Activated T-helper 1 cell treated with anti-CD3 and anti-CD28 coated beads, Interleukin-12 subunit alpha, Interleukin-12 subunit beta, Interleukin-2, Interleukin-4 antibody, amounts not matched to agents 30 ng/mL and 10 ng/mL and 1 ng/mL, durations not matched to agents 14 hours and 24 hours and 36 hours (primary cell): Measurements from ENCODE around the gene ANAPC10. TPM values are rescaled to one million over a fixed set of nuclear protein-coding genes. Genes with fewer than 3 reads are reported as not detected.
"Not testable (repeated sequence)": the region's sequence is repeated elsewhere in the genome, so short reads cannot be mapped to it uniquely, and the experiment has no call there.

Experiments
- DNase-seq: peaks from one replicate; pipeline ENCODE4 v3.0.0; 2021; ENCODE audit warnings: low spot score
- H3K27ac Mint-ChIP-seq: one replicate; pipeline ENCODE4 v1.8.0; 2021; ENCODE audit warnings: mild to moderate bottlenecking, mixed read lengths
- H3K27me3 Mint-ChIP-seq: one replicate; pipeline ENCODE4 v1.8.0; 2022; ENCODE audit warnings: mild to moderate bottlenecking, moderate library complexity, mixed read lengths; ENCODE audit not compliant: insufficient read depth
- H3K36me3 Mint-ChIP-seq: one replicate; pipeline ENCODE4 v1.8.0; 2021; ENCODE audit warnings: low read depth, mixed read lengths
- H3K4me1 Mint-ChIP-seq: one replicate; pipeline ENCODE4 v1.8.0; 2021; ENCODE audit warnings: low read depth, mixed read lengths
- H3K4me3 Mint-ChIP-seq: one replicate; pipeline ENCODE4 v1.8.0; 2021; ENCODE audit warnings: mild to moderate bottlenecking, moderate library complexity, mixed read lengths
- H3K9me3 Mint-ChIP-seq: one replicate; pipeline ENCODE4 v1.8.0; 2021; ENCODE audit warnings: mixed read lengths
- intact Hi-C: fragments of 100-400 bp; cut with micrococcal nuclease; formaldehyde crosslinking; loops from one replicate; pipeline ENCODE4 v1.15.1; 2024
- total RNA-seq: library from RNA; stranded (reverse); gene quantifications from 2 replicates; pipeline ENCODE4 v1.2.3, GENCODE V29; 2022

Gene ANAPC10
- total RNA-seq, result 25.4 and 32.1 TPM in 2 replicates

GRCh38 chr4:145097821-145098674 is at the start of gene ANAPC10, which contains the start of gene ABCE1:
Gene ANAPC10, minus strand, starts transcription at chr4:145098196. Its CDS starts 2,097 bp downstream, at chr4:145096099.
Gene ABCE1, plus strand, starts transcription at chr4:145098311. Its CDS starts 6,102 bp downstream, at chr4:145104413.
- Mint-ChIP-seq H3K4me3 (peak within 1 kb of the TSS; percentile 92), H3K27me3 (no peaks in the 10 kb centered on the region), H3K27ac (peak within 1 kb of the TSS; percentile 100), H3K36me3 (peaks cover 34% of the 10 kb centered on the region), H3K9me3 (peaks cover 19% of the 10 kb centered on the region), H3K4me1 (peaks cover 27% of the 10 kb centered on the region)
- intact Hi-C loops, result loop anchor here (1.0 to 10.0 kb wide), 14 partner anchors 15 to 1911 kb away; partner anchors contain the start of genes OTUD4 and SMARCA5
- DNase-seq, result peak; percentile 94

- H3K36me3 Mint-ChIP-seq, result peaks cover 67% of the 10 kb centered on the region
- peak overlapping the region; percentile 57 for H3K4me3 Mint-ChIP-seq
- DNase-seq, H3K27me3 Mint-ChIP-seq, H3K9me3 Mint-ChIP-seq, intact Hi-C loops: not testable (repeated sequence)
- peaks cover 70% of the 10 kb centered on the region for H3K4me1 Mint-ChIP-seq
- H3K27ac Mint-ChIP-seq, result peak overlapping the region; percentile 58
These were observed 38.2 kb upstream of the ANAPC10 start for GRCh38 chr4:145136219-145136618.

- Mint-ChIP-seq H3K9me3 (no peaks in the 10 kb centered on the region), H3K27me3 (no peaks in the 10 kb centered on the region), H3K36me3 (peaks cover 66% of the 10 kb centered on the region), H3K4me3 (peak overlapping the region; percentile 63), H3K27ac (peak overlapping the region; percentile 52), H3K4me1 (peaks cover 88% of the 10 kb centered on the region)
- no peak for DNase-seq
- intact Hi-C loops, result loop anchor here (1.0 kb wide), 1 partner anchor 34 kb away; the partner anchor contains the start of genes ABCE1 and ANAPC10
These were observed 34.6 kb upstream of the ANAPC10 start for GRCh38 chr4:145132511-145133098.

GRCh38 chr4:145131848-145132247 is 33.9 kb upstream of the ANAPC10 start:
- H3K27me3 Mint-ChIP-seq, result no peaks in the 10 kb centered on the region
- peaks cover 64% of the 10 kb centered on the region for H3K36me3 Mint-ChIP-seq
- H3K4me1 Mint-ChIP-seq, result peaks cover 89% of the 10 kb centered on the region
- no peak for DNase-seq
- no peak overlapping the region for H3K4me3 Mint-ChIP-seq
- intact Hi-C loops, result loop anchor here (1.0 to 2.0 kb wide), 2 partner anchors 23 to 34 kb away; partner anchors contain the start of genes ABCE1 and ANAPC10
- no peaks in the 10 kb centered on the region for H3K9me3 Mint-ChIP-seq
- no peak overlapping the region for H3K27ac Mint-ChIP-seq

- intact Hi-C loops, result loop anchor here (2.0 kb wide), 1 partner anchor 24 kb away; no protein-coding TSS in a partner anchor
- no peaks in the 10 kb centered on the region for H3K9me3 Mint-ChIP-seq
- H3K4me3 Mint-ChIP-seq, result peak overlapping the region; percentile 45
- peak; percentile 11 for DNase-seq
- peaks cover 88% of the 10 kb centered on the region for H3K4me1 Mint-ChIP-seq
- H3K27ac Mint-ChIP-seq, result peak overlapping the region; percentile 78
- peaks cover 72% of the 10 kb centered on the region for H3K36me3 Mint-ChIP-seq
- H3K27me3 Mint-ChIP-seq, result no peaks in the 10 kb centered on the region
These were observed 32.9 kb upstream of the ANAPC10 start for GRCh38 chr4:145130788-145131399.

GRCh38 chr4:145130130-145130529 is 32.1 kb upstream of the ANAPC10 start:
- no peak for DNase-seq
- intact Hi-C loops, result loop anchor here (2.0 kb wide), 1 partner anchor 25 kb away; no protein-coding TSS in a partner anchor
- Mint-ChIP-seq H3K9me3 (no peaks in the 10 kb centered on the region), H3K27me3 (no peaks in the 10 kb centered on the region), H3K4me3 (peak overlapping the region; percentile 4), H3K36me3 (peaks cover 71% of the 10 kb centered on the region), H3K4me1 (peaks cover 87% of the 10 kb centered on the region), H3K27ac (peak overlapping the region; percentile 78)

- Mint-ChIP-seq H3K27ac (peak overlapping the region; percentile 91), H3K27me3 (no peaks in the 10 kb centered on the region), H3K36me3 (peaks cover 56% of the 10 kb centered on the region), H3K9me3 (no peaks in the 10 kb centered on the region), H3K4me3 (peak overlapping the region; percentile 49), H3K4me1 (peaks cover 45% of the 10 kb centered on the region)
- intact Hi-C loops, result loop anchor here (2.0 kb wide), 1 partner anchor 17 kb away; no protein-coding TSS in a partner anchor
- no peak for DNase-seq
These were observed 27.4 kb upstream of the ANAPC10 start for GRCh38 chr4:145125396-145125795.

GRCh38 chr4:145108128-145108527 is 10.1 kb upstream of the ANAPC10 start:
- Mint-ChIP-seq H3K27me3 (no peaks in the 10 kb centered on the region), H3K36me3 (peaks cover 43% of the 10 kb centered on the region), H3K4me3 (no peak overlapping the region), H3K9me3 (no peaks in the 10 kb centered on the region), H3K4me1 (peaks cover 11% of the 10 kb centered on the region), H3K27ac (no peak overlapping the region)
- DNase-seq, result no peak
- intact Hi-C loops, result loop anchor here (1.0 to 2.0 kb wide), 2 partner anchors 10 to 17 kb away; no protein-coding TSS in a partner anchor

- H3K36me3 Mint-ChIP-seq, result peaks cover 35% of the 10 kb centered on the region
- no peak for DNase-seq
- peak overlapping the region; percentile 32 for H3K27ac Mint-ChIP-seq
- H3K9me3 Mint-ChIP-seq, result no peaks in the 10 kb centered on the region
- H3K27me3 Mint-ChIP-seq, result no peaks in the 10 kb centered on the region
- intact Hi-C loops, result no loop called here
- no peak overlapping the region for H3K4me3 Mint-ChIP-seq
- peaks cover 11% of the 10 kb centered on the region for H3K4me1 Mint-ChIP-seq
These were observed 9.1 kb upstream of the ANAPC10 start for GRCh38 chr4:145107126-145107525.

GRCh38 chr4:145103496-145103895 is 5.5 kb upstream of the ANAPC10 start:
- intact Hi-C loops, result no loop called here
- H3K27ac Mint-ChIP-seq, result no peak overlapping the region
- peaks cover 21% of the 10 kb centered on the region for H3K36me3 Mint-ChIP-seq
- H3K9me3 Mint-ChIP-seq, result no peaks in the 10 kb centered on the region
- H3K4me1 Mint-ChIP-seq, result peaks cover 16% of the 10 kb centered on the region
- DNase-seq, result no peak
- H3K27me3 Mint-ChIP-seq, result no peaks in the 10 kb centered on the region
- no peak overlapping the region for H3K4me3 Mint-ChIP-seq

- no peaks in the 10 kb centered on the region for H3K9me3 Mint-ChIP-seq
- no peak for DNase-seq
- intact Hi-C loops, result no loop called here
- peaks cover 16% of the 10 kb centered on the region for H3K4me1 Mint-ChIP-seq
- H3K36me3 Mint-ChIP-seq, result peaks cover 19% of the 10 kb centered on the region
- H3K4me3 Mint-ChIP-seq, result no peak overlapping the region
- H3K27me3 Mint-ChIP-seq, result no peaks in the 10 kb centered on the region
- no peak overlapping the region for H3K27ac Mint-ChIP-seq
These were observed 4.6 kb upstream of the ANAPC10 start for GRCh38 chr4:145102619-145103018.

- intact Hi-C loops, result no loop called here
- H3K4me3 Mint-ChIP-seq, result no peak overlapping the region
- no peaks in the 10 kb centered on the region for H3K27me3 Mint-ChIP-seq
- H3K9me3 Mint-ChIP-seq, result no peaks in the 10 kb centered on the region
- DNase-seq, result no peak
- no peak overlapping the region for H3K27ac Mint-ChIP-seq
- peaks cover 20% of the 10 kb centered on the region for H3K4me1 Mint-ChIP-seq
- peaks cover 16% of the 10 kb centered on the region for H3K36me3 Mint-ChIP-seq
These were observed 3.1 kb upstream of the ANAPC10 start for GRCh38 chr4:145101091-145101490.
